NCI-H526 (cell line): Measurements from ENCODE around the gene AMDHD2.
A peak's percentile ranks its signal among the peaks of the same experiment; 100 is the strongest.
"Not testable (repeated sequence)": the region's sequence is repeated elsewhere in the genome, so short reads cannot be mapped to it uniquely, and the experiment has no call there.

Experiments used
- DNase-seq, 2 experiments: peaks; one replicate each; lab custom pipeline; 2025; lab: John Stamatoyannopoulos, UW

The AMDHD2 gene

DNA sequence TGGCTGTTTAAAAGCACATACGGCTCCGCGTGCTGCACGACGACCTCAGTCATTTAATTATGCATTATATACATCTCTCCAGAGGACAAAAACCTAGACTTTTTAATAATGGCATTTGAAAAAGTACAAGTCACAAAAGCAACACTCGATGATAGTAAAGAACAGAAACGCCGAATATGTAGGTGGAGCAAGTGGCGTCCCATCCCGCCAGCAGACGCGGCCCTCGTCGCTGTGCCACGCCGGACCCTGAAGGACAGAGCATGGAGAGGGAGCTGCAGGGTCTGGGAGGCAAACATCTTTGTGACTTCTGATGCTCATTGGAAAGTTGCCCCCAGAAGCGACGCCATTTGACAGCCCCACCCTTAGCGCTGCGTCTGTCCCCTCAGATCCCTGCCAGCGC, 55.7 kb downstream of the AMDHD2 start:
- DNase-seq = not testable (repeated sequence)

DNA sequence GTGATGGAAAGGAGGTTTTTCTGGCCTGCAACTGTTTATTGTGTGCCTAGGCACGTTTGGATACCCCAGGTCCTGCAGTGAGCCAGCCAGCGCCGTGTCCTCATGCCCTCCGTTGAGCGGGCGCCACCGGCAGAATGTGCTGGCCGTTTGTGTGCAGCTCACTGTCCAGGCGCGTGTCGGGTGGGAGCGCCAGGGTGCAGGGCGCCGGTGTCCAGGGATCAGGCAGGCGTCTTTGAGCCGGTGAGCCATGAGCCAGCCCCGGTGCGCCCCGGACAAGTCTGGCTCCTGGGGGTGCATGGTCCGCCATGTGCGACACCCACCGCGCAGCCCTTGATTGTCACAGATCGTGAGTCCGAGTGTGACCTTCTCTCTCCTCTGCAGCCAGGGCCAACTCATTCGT, 56.9 kb downstream of the AMDHD2 start:
- not testable (repeated sequence) for DNase-seq

DNA sequence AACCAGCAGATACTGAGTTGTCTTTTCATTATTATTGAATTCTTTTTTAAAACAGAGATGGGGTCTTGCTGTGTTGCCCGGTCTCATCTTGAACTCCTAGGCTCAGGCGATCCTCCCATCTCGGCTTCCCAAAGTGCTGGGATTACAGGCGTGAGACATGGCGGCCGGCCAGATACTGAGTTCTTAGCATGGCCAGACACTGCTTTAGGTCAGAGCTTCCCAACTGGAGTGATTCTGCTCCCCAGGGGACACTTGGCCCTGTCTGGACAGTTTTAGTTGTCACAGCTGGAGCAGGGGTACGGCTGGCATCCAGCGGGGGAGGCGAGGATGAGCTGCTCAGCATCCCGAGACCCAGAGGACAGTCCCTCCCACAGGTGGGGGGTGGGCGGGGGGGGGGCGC, 58.7 kb downstream of the AMDHD2 start:
- not testable (repeated sequence) for DNase-seq

DNA sequence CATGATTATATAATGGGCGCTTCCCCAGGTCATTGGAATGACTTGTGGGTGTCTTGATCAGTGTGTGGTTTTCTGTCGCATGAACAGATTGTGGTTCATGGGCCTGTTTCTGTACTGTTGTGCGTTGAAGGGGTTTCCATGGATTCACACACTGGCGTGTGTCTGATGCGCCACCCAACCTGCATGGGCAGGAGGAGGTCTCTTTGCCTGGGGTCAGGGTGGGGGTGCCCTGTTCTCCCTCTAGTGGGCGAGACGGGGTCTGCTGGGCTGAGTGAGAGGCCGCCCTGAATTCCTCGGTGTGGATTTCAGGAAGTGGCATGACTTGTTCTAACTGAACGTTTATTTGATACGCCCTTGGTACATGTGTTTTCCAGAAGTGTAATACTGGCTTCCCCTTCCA, 60.0 kb downstream of the AMDHD2 start:
- peak in 1 of 2 experiments; percentile 7 for DNase-seq

DNA sequence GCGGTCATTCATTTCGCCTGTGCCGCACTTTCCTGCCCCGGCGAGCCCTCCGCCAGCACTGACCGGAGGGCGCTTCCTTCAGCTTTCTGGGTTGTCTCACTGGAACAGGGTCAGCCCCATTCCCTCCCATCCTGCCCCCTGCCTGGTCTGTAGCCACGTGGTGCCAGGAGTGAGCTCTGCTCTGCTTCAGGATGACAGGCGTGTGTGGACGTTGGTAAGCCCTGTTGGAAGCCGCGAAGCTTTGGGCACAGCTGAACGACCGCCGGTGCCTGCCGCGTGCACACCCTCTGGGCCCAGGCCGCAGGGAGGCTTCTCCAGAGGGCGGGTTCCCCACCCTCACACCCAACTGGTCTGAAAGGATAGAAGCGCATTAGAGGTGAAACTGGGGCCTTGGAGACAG, 60.6 kb downstream of the AMDHD2 start:
- DNase-seq = not testable (repeated sequence)
